ENCODE measurements around the gene IQGAP2.

DNA sequence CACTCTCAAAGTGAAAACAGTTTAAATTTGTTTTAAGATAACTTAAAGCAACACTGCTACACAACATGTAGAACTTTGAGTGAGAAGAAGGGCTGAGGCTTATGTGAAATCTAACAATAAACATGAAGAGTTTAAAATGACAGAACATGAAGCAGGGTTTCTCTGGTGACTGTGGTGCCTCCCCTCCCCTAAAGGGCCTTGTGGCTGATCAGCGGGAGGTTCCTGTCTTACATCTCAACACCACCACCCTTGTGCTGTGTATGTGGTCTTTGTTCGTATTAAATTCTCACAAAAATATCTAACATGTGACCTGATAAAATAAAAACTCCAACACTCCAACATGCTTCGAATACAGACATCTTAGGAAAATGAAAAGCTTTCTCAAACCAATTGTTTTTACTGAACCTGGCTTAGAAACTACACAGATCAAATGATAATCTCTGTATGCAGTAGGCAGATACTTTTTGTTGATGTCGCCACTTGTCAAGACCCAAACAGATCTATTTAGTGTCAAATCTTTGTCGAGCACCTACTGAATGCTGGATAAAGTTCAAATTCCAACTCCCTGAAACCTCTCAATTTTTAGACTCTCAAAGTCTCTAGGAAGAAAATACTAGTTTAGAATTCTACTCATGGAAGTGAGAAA is 9.9 kb upstream of the IQGAP2 start:
- TF ChIP-seq, protein P1, sequence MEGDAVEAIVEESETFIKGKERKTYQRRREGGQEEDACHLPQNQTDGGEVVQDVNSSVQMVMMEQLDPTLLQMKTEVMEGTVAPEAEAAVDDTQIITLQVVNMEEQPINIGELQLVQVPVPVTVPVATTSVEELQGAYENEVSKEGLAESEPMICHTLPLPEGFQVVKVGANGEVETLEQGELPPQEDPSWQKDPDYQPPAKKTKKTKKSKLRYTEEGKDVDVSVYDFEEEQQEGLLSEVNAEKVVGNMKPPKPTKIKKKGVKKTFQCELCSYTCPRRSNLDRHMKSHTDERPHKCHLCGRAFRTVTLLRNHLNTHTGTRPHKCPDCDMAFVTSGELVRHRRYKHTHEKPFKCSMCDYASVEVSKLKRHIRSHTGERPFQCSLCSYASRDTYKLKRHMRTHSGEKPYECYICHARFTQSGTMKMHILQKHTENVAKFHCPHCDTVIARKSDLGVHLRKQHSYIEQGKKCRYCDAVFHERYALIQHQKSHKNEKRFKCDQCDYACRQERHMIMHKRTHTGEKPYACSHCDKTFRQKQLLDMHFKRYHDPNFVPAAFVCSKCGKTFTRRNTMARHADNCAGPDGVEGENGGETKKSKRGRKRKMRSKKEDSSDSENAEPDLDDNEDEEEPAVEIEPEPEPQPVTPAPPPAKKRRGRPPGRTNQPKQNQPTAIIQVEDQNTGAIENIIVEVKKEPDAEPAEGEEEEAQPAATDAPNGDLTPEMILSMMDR (IDR thresholded peaks at IDR 0.05): no peak
- TF ChIP-seq POLR2A (IDR thresholded peaks at IDR 0.05): no peak
